ENCODE data around the gene MOB3A. TPM values are rescaled to one million over a fixed set of nuclear protein-coding genes. Genes with fewer than 3 reads are reported as not detected.

Gene MOB3A
- total and polyA plus RNA-seq, 9 of the 15 experiments (the other 6 are each of a cell fraction or from before 2014, with no cell fraction given) = 1.1 to 24.1 (median 6.0) TPM

- TF ChIP-seq CTCF (IDR thresholded peaks at IDR 0.05 in 2 of 3, conservative IDR thresholded peaks at IDR 0.05 in 1 of 3; ENCODE audit: insufficient read depth in 2 of 3, low read depth in 1 of 3, low read length in 3 of 3) (peak; percentile 33 to 52 (median 39); a peak in 3 of 6 replicates), HNRNPLL (IDR thresholded peaks at IDR 0.05; ENCODE audit: low read depth, low read length, poor library complexity, severe bottlenecking) (peak; percentile 24), POLR2AphosphoS5 (IDR thresholded peaks at IDR 0.05; ENCODE audit: control insufficient read depth, insufficient read depth, low read depth, low read length) (peak; percentile 29; the same call in 1 of the 2 replicates), ESRRA (IDR thresholded peaks at IDR 0.05; ENCODE audit: borderline replicate concordance, low read depth) (peak; percentile 90), PCBP2 (IDR thresholded peaks at IDR 0.05; ENCODE audit: low read depth, low read length, poor library complexity, severe bottlenecking) (peak; percentile 19), GABPB1 (CRISPR knock-in tag; IDR thresholded peaks at IDR 0.05) (peak; percentile 65; the same call in 1 of the 2 replicates), TAF1 (IDR thresholded peaks at IDR 0.05; ENCODE audit: control insufficient read depth, extremely low read depth, insufficient read depth, low read length, severe bottlenecking) (peak; percentile 15), CXXC5 (CRISPR knock-in tag; IDR thresholded peaks at IDR 0.05) (peak; percentile 98), TGIF2 (CRISPR knock-in tag; IDR thresholded peaks at IDR 0.05) (0 out of 2 replicates have a peak, but pooled peaks have one; percentile 24), ARID3B (CRISPR knock-in tag; IDR thresholded peaks at IDR 0.05; ENCODE audit: borderline replicate concordance) (0 out of 2 replicates have a peak, but pooled peaks have one; percentile 42), JUND (IDR thresholded peaks at IDR 0.05; ENCODE audit: borderline replicate concordance, low read depth, low read length) (peak; percentile 6; the same call in 1 of the 2 replicates), JUND (tag; IDR thresholded peaks at IDR 0.05; ENCODE audit: borderline replicate concordance, low read depth, low read length) (no peak; the same call in 2 of the 3 replicates), NRF1 (conservative IDR thresholded peaks at IDR 0.05 in 1 of 2, IDR thresholded peaks at IDR 0.05 in 1 of 2) (no peak), ZNF324 (CRISPR knock-in tag; IDR thresholded peaks at IDR 0.05) (no peak), CREM (IDR thresholded peaks at IDR 0.05; ENCODE audit: low read depth) (peak; percentile 79), FIP1L1 (IDR thresholded peaks at IDR 0.05; ENCODE audit: low read depth, low read length, poor library complexity, severe bottlenecking) (no peak), MAX (CRISPR knock-in tag; IDR thresholded peaks at IDR 0.05) (peak; percentile 94), ZNF644 (tag; IDR thresholded peaks at IDR 0.05; ENCODE audit: low read depth) (no peak; the same call in 1 of the 2 replicates)
Measured at GRCh38 chr19:2096034-2096479, at the start of gene MOB3A (continued).

Measured in K562 (cell line).